Panc1 (cell line): Measurements from ENCODE around the gene NOVA2.

Source experiments
- CTCF ChIP-seq: fragments of 450-650 bp; IDR thresholded peaks from 2 replicates; pipeline ENCODE4 v1.5.1; 2017; ENCODE audit warnings: mild to moderate bottlenecking
- POLR2AphosphoS5 ChIP-seq: IDR thresholded peaks from 2 replicates; pipeline ENCODE4 v1.6.1; 2012; ENCODE audit warnings: mild to moderate bottlenecking, low read depth, low read length, moderate library complexity

GRCh38 chr19:45972081-45972946, 1.4 kb downstream of the NOVA2 start:
- TF ChIP-seq POLR2AphosphoS5 (no peak), CTCF (no peak)
